Glomerular endothelial cell (primary cell): ENCODE results near the gene LIMS4. TPM values are rescaled to one million over a fixed set of nuclear protein-coding genes. Genes with fewer than 3 reads are reported as not detected.

Experiments used
- total RNA-seq: library from RNA; depleted of rRNA; stranded (reverse); fragments of >200 nt; gene quantifications from 2 replicates; pipeline ENCODE4 v1.2.3, GENCODE V29; 2015

The LIMS4 gene
- total RNA-seq, 1 donor from 2014 or later = 102 TPM

Other genes starting within 250 kb of the LIMS4 start
- gene RGPD6, start 104.4 kb upstream of the LIMS4 start, total RNA-seq = 4.2 and 17.6 TPM in 2 replicates
- gene BUB1, start 205.2 kb upstream of the LIMS4 start, total RNA-seq = 7.0 and 11.5 TPM in 2 replicates